Keratinocyte (primary cell): ENCODE measurements around the gene IGF2BP2.
A peak's percentile ranks its signal among the peaks of the same experiment; 100 is the strongest.

Experiments used
- CTCF ChIP-seq, 3 experiments: IDR thresholded peaks in 1 of 3; conservative IDR thresholded peaks in 1 of 3; optimal IDR thresholded peaks in 1 of 3; 2 replicates in 2 of 3; 3 replicates in 1 of 3; pipeline versions ENCODE3 to v1.5.1; 2011; ENCODE audit warnings: low read length in 3 of 3, mild to moderate bottlenecking in 3 of 3, moderate library complexity in 2 of 3, control low read depth in 1 of 3, inconsistent platforms in 1 of 3; ENCODE audit not compliant: insufficient read depth in 2 of 3; ENCODE audit errors: extremely low read depth in 1 of 3
- EZH2 ChIP-seq: IDR thresholded peaks from one replicate; pipeline ENCODE4 v1.6.1; 2012; ENCODE audit warnings: inconsistent platforms, mild to moderate bottlenecking, low read length, moderate library complexity

GRCh38 chr3:185733980-185734724 is 90.7 kb downstream of the IGF2BP2 start:
- TF ChIP-seq EZH2 = no peak
- peak; percentile 65 to 71 (median 70) for TF ChIP-seq CTCF (optimal IDR thresholded peaks at IDR 0.05 in 1 of 3, IDR thresholded peaks at IDR 0.05 in 1 of 3, conservative IDR thresholded peaks at IDR 0.05 in 1 of 3; ENCODE audit: extremely low read depth in 1 of 3, insufficient read depth in 2 of 3, low read length in 3 of 3)
